Measurements from ENCODE around the gene UBE2E2. TPM values are rescaled to one million over a fixed set of nuclear protein-coding genes. Genes with fewer than 3 reads are reported as not detected.
"Not testable (repeated sequence)": the region's sequence is repeated elsewhere in the genome, so short reads cannot be mapped to it uniquely, and the experiment has no call there.

Gene UBE2E2
- total RNA-seq, 2 donors from 2014 or later = 23.2 to 34.5 TPM

DNA sequence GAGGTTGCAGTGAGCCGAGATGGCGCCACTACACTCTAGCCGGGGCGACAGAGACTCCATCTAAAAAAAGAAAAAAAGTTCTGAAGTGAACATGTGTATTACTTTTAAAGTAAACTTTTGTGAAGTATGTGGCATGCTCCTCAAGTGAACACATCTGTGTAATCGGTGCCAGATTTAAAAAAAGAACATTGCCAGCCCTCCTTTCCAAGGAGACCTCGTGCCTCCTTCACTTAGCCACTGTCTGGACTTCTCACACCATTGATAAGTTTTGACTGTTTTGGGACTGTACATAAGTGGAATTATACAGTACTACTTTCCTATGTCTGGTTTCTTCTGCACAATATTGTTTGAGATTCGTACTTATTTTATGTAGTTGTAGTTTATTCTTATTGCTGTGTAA is 140.4 kb downstream of the UBE2E2 start:
- no peak overlapping the region for H3K4me3 Mint-ChIP-seq
- Histone ChIP-seq H3K27me3 (ENCODE audit: control insufficient read depth, insufficient read depth, low read length, poor library complexity, severe bottlenecking) (no peaks in the 10 kb centered on the region), H3K9ac (ENCODE audit: extremely low read depth, low read length, poor library complexity, severe bottlenecking) (no peak overlapping the region), H3K27ac (ENCODE audit: low read depth, low read length) (no peak overlapping the region), H3K4me1 (ENCODE audit: control insufficient read depth, insufficient read depth, low read length) (no peaks in the 10 kb centered on the region), H3K9me3 (ENCODE audit: control insufficient read depth, low read length) (peaks cover 15% of the 10 kb centered on the region), H3K4me3 (ENCODE audit: low read length) (no peak overlapping the region), H3K36me3 (ENCODE audit: control insufficient read depth, insufficient read depth, low read length) (no peaks in the 10 kb centered on the region)
- H3K27ac Mint-ChIP-seq = no peak overlapping the region
- H3K27me3 Mint-ChIP-seq (ENCODE audit: insufficient read depth) = no peaks in the 10 kb centered on the region
- TF ChIP-seq, protein P1, sequence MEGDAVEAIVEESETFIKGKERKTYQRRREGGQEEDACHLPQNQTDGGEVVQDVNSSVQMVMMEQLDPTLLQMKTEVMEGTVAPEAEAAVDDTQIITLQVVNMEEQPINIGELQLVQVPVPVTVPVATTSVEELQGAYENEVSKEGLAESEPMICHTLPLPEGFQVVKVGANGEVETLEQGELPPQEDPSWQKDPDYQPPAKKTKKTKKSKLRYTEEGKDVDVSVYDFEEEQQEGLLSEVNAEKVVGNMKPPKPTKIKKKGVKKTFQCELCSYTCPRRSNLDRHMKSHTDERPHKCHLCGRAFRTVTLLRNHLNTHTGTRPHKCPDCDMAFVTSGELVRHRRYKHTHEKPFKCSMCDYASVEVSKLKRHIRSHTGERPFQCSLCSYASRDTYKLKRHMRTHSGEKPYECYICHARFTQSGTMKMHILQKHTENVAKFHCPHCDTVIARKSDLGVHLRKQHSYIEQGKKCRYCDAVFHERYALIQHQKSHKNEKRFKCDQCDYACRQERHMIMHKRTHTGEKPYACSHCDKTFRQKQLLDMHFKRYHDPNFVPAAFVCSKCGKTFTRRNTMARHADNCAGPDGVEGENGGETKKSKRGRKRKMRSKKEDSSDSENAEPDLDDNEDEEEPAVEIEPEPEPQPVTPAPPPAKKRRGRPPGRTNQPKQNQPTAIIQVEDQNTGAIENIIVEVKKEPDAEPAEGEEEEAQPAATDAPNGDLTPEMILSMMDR (conservative IDR thresholded peaks at IDR 0.05) = no peak
- H3K9me3 Mint-ChIP-seq = peaks cover 14% of the 10 kb centered on the region
- peaks cover 1% of the 10 kb centered on the region for H3K36me3 Mint-ChIP-seq (ENCODE audit: low read depth)
- DNase-seq = no peak
- 95 to 100% methylated on average over 6 to 7 of the region's 7 CpGs for WGBS, 2 experiments (ENCODE audit: insufficient coverage in 1 of 2, insufficient read length in 1 of 2)
- peaks cover 4% of the 10 kb centered on the region for H3K4me1 Mint-ChIP-seq

DNA sequence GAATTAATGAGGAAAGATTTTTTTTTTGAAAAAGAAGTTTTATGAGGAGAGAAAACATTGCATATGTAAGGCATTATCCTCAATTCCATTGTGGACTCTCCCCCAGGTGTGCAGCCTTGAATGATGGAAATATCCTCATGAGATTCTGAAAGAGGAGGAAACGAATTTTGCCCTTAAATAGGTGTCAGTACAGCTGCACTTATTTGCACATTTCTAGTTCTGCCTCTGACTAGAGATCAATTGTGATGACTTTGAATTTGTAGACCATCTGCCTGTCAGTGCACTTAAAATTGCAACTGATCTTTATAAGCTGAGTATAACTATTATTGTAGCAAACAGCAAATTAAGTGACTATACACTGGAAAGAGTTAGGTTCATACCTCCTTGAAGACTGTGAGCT is 141.8 kb downstream of the UBE2E2 start:
- 82 to 86% methylated on average over 1 of the region's 1 CpG for WGBS, 2 experiments (ENCODE audit: insufficient coverage in 1 of 2, insufficient read length in 1 of 2)
- Mint-ChIP-seq H3K4me1 (peaks cover 4% of the 10 kb centered on the region), H3K27ac (no peak overlapping the region), H3K4me3 (no peak overlapping the region), H3K27me3 (ENCODE audit: insufficient read depth) (no peaks in the 10 kb centered on the region), H3K9me3 (peaks cover 26% of the 10 kb centered on the region), H3K36me3 (ENCODE audit: low read depth) (peaks cover 11% of the 10 kb centered on the region)
- Histone ChIP-seq H3K9me3 (ENCODE audit: control insufficient read depth, low read length) (peaks cover 20% of the 10 kb centered on the region), H3K27ac (ENCODE audit: low read depth, low read length) (no peak overlapping the region), H3K27me3 (ENCODE audit: control insufficient read depth, insufficient read depth, low read length, poor library complexity, severe bottlenecking) (no peaks in the 10 kb centered on the region), H3K36me3 (ENCODE audit: control insufficient read depth, insufficient read depth, low read length) (no peaks in the 10 kb centered on the region), H3K4me1 (ENCODE audit: control insufficient read depth, insufficient read depth, low read length) (no peaks in the 10 kb centered on the region), H3K9ac (ENCODE audit: extremely low read depth, low read length, poor library complexity, severe bottlenecking) (no peak overlapping the region), H3K4me3 (ENCODE audit: low read length) (no peak overlapping the region)
- DNase-seq = no peak
- TF ChIP-seq, protein P1 (conservative IDR thresholded peaks at IDR 0.05) = no peak

DNA sequence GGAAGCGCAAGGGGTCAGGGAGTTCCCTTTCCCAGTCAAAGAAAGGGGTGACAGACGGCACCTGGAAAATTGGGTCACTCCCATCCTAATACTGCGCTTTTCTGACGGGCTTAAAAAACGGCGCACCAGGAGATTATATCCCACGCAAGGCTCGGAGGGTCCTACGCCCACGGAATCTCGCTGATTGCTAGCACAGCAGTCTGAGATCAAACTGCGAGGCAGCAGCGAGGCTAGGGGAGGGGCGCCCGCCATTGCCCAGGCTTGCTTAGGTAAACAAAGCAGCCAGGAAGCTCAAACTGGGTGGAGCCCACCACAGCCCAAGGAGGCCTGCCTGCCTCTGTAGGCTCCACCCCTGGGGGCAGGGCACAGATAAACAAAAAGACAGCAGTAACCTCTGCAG is 146.3 kb downstream of the UBE2E2 start:
- peaks cover 46% of the 10 kb centered on the region for H3K9me3 Mint-ChIP-seq
- peaks cover 20% of the 10 kb centered on the region for H3K9me3 ChIP-seq (ENCODE audit: control insufficient read depth, low read length)
- H3K4me3 ChIP-seq (ENCODE audit: low read length); H3K27me3 Mint-ChIP-seq (ENCODE audit: insufficient read depth); H3K27ac Mint-ChIP-seq; H3K4me3 Mint-ChIP-seq; H3K27me3 ChIP-seq (ENCODE audit: control insufficient read depth, insufficient read depth, low read length, poor library complexity, severe bottlenecking); H3K36me3 ChIP-seq (ENCODE audit: control insufficient read depth, insufficient read depth, low read length); DNase-seq; H3K27ac ChIP-seq (ENCODE audit: low read depth, low read length); H3K4me1 Mint-ChIP-seq; H3K4me1 ChIP-seq (ENCODE audit: control insufficient read depth, insufficient read depth, low read length); H3K9ac ChIP-seq (ENCODE audit: extremely low read depth, low read length, poor library complexity, severe bottlenecking): not testable (repeated sequence)
- peaks cover 14% of the 10 kb centered on the region for H3K36me3 Mint-ChIP-seq (ENCODE audit: low read depth)
- WGBS, 2 experiments (ENCODE audit: insufficient coverage in 1 of 2, insufficient read length in 1 of 2) = 91 to 99% methylated on average over 6 to 13 of the region's 15 CpGs

DNA sequence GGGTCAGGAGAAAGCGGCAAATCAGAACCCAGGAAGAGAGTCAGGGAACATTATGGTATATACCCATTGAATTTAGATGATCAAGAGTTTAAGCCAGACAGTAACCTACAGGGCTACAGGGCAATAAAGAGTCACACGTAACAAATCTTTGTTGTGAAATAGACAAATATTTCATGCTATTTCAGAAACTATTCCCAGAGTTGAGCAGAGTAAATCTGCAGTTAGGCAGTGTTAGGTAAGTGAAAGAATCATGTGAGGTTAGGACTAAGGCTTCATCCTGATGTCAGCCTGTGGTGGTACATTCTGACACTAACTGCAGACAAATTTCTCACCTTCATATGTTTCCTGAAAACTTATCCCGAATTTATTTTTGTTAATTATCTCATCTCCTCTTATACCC is 153.0 kb downstream of the UBE2E2 start:
- no peaks in the 10 kb centered on the region for H3K36me3 ChIP-seq (ENCODE audit: control insufficient read depth, insufficient read depth, low read length)
- Mint-ChIP-seq H3K27ac (no peak overlapping the region), H3K36me3 (ENCODE audit: low read depth) (peaks cover 2% of the 10 kb centered on the region), H3K27me3 (ENCODE audit: insufficient read depth) (no peaks in the 10 kb centered on the region), H3K4me1 (no peaks in the 10 kb centered on the region), H3K9me3 (peaks cover 14% of the 10 kb centered on the region), H3K4me3 (no peak overlapping the region)
- 91 to 97% methylated on average over 2 to 3 of the region's 3 CpGs for WGBS, 2 experiments (ENCODE audit: insufficient coverage in 1 of 2, insufficient read length in 1 of 2)
- no peak overlapping the region for H3K4me3 ChIP-seq (ENCODE audit: low read length)
- no peaks in the 10 kb centered on the region for H3K9me3 ChIP-seq (ENCODE audit: control insufficient read depth, low read length)
- no peaks in the 10 kb centered on the region for H3K27me3 ChIP-seq (ENCODE audit: control insufficient read depth, insufficient read depth, low read length, poor library complexity, severe bottlenecking)
- no peaks in the 10 kb centered on the region for H3K4me1 ChIP-seq (ENCODE audit: control insufficient read depth, insufficient read depth, low read length)
- DNase-seq = no peak
- TF ChIP-seq, protein P1 (conservative IDR thresholded peaks at IDR 0.05) = no peak
- no peak overlapping the region for H3K27ac ChIP-seq (ENCODE audit: low read depth, low read length)
- no peak overlapping the region for H3K9ac ChIP-seq (ENCODE audit: extremely low read depth, low read length, poor library complexity, severe bottlenecking)
